HFFc6 (cell line): ENCODE measurements around the gene MRPL11. TPM values are rescaled to one million over a fixed set of nuclear protein-coding genes. Genes with fewer than 3 reads are reported as not detected.

Source experiments
- DNase-seq: peaks from one replicate; pipeline ENCODE4 v3.0.0-alpha.2; 2018
- H3K27ac Mint-ChIP-seq: 2 replicates; pipeline ENCODE4 v1.8.0; 2020; ENCODE audit warnings: mild to moderate bottlenecking, mixed read lengths
- H3K27me3 Mint-ChIP-seq: 2 replicates; pipeline ENCODE4 v1.8.0; 2021; ENCODE audit warnings: mild to moderate bottlenecking, moderate library complexity, mixed read lengths; ENCODE audit not compliant: insufficient read depth
- H3K36me3 Mint-ChIP-seq: 2 replicates; pipeline ENCODE4 v1.8.0; 2021; ENCODE audit warnings: low read depth, mixed read lengths
- H3K4me1 Mint-ChIP-seq: 2 replicates; pipeline ENCODE4 v1.8.0; 2020; ENCODE audit warnings: low read depth, mixed read lengths
- H3K4me3 Mint-ChIP-seq: 2 replicates; pipeline ENCODE4 v1.8.0; 2020; ENCODE audit warnings: mild to moderate bottlenecking, moderate library complexity, mixed read lengths
- H3K9me3 Mint-ChIP-seq: 2 replicates; pipeline ENCODE4 v1.8.0; 2020; ENCODE audit warnings: mild to moderate bottlenecking, mixed read lengths
- total RNA-seq, 6 experiments: library from RNA; stranded (reverse); fragmentation: NEBNext Ultra II Directional; extraction: Animal tissue kit (Norgen Biotek cat#: 25700); gene quantifications; 2 replicates in 1 of 6; 3 replicates in 5 of 6; pipeline ENCODE4 v1.2.3, GENCODE V29; 2021
- TF ChIP-seq, protein P1 (sequence below): fragments of 200-600 bp; sonication (generic); IDR thresholded peaks from 2 replicates; pipeline ENCODE4 v1.5.0; 2021; ENCODE audit warnings: antibody characterized with exemption, mild to moderate bottlenecking

Gene MRPL11
- total RNA-seq, 6 experiments from 2014 or later: 55.6 to 74.1 (median 67.6) TPM

DNA sequence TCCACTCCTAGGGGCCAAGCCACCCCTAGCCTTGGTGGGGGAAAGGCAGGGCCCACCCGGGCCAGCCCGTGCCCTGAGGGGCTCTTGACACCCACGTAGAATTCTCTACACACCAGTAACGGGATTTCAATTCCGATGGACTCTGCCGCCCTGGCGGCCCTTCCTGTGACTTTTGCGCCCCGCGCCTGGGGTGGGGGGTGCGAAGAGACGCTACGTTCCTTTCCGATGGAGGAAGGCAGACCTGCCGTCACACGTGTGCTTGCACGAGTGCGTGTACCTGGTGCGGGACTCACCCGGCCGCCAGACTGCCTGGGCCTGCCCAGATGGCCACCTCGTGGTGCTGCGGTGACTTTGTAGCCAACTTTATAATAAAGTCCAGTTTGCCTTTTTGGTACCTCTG, 12.3 kb downstream of the MRPL11 start:
- no peak overlapping the region for H3K27ac Mint-ChIP-seq
- H3K9me3 Mint-ChIP-seq: no peaks in the 10 kb centered on the region
- peaks cover 6% of the 10 kb centered on the region; the same call in 1 of the 2 replicates for H3K4me1 Mint-ChIP-seq
- TF ChIP-seq, protein P1, sequence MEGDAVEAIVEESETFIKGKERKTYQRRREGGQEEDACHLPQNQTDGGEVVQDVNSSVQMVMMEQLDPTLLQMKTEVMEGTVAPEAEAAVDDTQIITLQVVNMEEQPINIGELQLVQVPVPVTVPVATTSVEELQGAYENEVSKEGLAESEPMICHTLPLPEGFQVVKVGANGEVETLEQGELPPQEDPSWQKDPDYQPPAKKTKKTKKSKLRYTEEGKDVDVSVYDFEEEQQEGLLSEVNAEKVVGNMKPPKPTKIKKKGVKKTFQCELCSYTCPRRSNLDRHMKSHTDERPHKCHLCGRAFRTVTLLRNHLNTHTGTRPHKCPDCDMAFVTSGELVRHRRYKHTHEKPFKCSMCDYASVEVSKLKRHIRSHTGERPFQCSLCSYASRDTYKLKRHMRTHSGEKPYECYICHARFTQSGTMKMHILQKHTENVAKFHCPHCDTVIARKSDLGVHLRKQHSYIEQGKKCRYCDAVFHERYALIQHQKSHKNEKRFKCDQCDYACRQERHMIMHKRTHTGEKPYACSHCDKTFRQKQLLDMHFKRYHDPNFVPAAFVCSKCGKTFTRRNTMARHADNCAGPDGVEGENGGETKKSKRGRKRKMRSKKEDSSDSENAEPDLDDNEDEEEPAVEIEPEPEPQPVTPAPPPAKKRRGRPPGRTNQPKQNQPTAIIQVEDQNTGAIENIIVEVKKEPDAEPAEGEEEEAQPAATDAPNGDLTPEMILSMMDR: no peak
- no peak overlapping the region for H3K4me3 Mint-ChIP-seq
- H3K27me3 Mint-ChIP-seq: peaks cover 5% of the 10 kb centered on the region
- no peak for DNase-seq
- no peaks in the 10 kb centered on the region for H3K36me3 Mint-ChIP-seq

GRCh38 chr11:66421492-66422205, 17.0 kb downstream of the MRPL11 start:
- H3K36me3 Mint-ChIP-seq: peaks cover 4% of the 10 kb centered on the region; the same call in 1 of the 2 replicates
- peaks cover 6% of the 10 kb centered on the region; the same call in 1 of the 2 replicates for H3K9me3 Mint-ChIP-seq
- no peak overlapping the region for H3K27ac Mint-ChIP-seq
- peaks cover 27% of the 10 kb centered on the region for H3K4me1 Mint-ChIP-seq
- TF ChIP-seq, protein P1: no peak
- peak; percentile 71 for DNase-seq
- H3K4me3 Mint-ChIP-seq: no peak overlapping the region
- H3K27me3 Mint-ChIP-seq: peaks cover 10% of the 10 kb centered on the region

DNA sequence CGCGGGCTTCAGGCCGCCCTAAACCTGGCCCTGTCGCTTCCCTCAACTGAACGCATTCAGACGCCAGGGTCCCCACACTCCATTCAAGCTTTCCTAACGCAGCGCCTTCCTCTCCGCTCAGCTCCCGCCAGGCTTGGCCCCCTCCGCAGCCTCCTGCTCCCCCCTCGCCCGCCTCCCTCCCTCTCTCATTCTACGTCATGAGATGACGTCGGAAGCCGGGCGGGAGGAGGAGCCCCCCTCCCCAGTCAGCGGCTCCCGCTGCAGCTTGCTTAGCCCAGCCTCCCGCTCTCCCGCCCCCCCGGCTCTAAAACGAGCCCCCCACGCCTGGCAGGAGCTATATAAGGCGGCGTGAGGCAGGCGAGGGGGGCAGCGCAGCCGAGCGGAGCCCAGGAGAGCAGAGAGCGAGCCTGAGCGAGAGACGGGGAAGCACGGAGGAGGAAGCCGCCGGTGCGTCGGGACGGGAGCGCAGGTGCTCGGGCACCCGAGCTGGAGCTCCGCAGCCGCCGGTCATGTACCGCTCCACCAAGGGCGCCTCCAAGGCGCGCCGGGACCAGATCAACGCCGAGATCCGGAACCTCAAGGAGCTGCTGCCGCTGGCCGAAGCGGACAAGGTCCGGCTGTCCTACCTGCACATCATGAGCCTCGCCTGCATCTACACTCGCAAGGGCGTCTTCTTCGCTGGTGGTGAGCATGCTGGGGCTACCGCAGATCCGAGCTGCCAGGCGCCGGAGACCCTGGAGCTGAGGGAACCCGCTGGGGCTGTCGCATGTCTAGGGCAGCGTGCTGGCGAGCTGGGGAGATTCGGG, 17.8 kb downstream of the MRPL11 start, which contains the start of gene NPAS4:
TSS of gene NPAS4 (plus strand) at position 365 of the 806 bp plus-strand sequence. CDS start at position 510, 145 bp downstream.
- peaks cover 6% of the 10 kb centered on the region; the same call in 1 of the 2 replicates for H3K9me3 Mint-ChIP-seq
- peaks cover 10% of the 10 kb centered on the region for H3K27me3 Mint-ChIP-seq
- no peak within 1 kb of the TSS for H3K4me3 Mint-ChIP-seq
- peaks cover 4% of the 10 kb centered on the region; the same call in 1 of the 2 replicates for H3K36me3 Mint-ChIP-seq
- H3K27ac Mint-ChIP-seq: no peak within 1 kb of the TSS
- peaks cover 27% of the 10 kb centered on the region for H3K4me1 Mint-ChIP-seq
- DNase-seq: no peak
- TF ChIP-seq, protein P1: no peak

DNA sequence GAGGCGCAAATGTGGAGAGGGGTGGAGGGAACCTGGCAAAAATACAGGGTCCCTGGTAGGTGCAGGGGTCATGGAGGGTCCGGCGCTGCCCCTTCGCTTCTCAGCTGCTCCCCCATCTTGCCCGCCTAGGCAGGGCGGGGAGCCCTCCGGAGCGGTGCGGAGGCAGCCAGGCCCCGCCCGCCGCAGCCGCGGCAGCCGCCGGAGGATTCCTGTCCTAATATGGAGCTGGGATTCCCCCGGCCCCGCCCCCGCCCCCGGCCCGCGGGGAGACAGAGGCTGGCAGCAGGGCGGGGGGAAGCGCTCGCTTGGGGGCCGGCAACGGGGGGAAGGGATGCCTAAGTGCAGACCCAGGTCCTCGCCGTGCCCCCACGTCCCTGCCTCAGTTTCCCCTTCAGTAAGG, 18.8 kb downstream of the MRPL11 start:
- no peak for DNase-seq
- peaks cover 27% of the 10 kb centered on the region for H3K4me1 Mint-ChIP-seq
- H3K27me3 Mint-ChIP-seq: peaks cover 12% of the 10 kb centered on the region

DNA sequence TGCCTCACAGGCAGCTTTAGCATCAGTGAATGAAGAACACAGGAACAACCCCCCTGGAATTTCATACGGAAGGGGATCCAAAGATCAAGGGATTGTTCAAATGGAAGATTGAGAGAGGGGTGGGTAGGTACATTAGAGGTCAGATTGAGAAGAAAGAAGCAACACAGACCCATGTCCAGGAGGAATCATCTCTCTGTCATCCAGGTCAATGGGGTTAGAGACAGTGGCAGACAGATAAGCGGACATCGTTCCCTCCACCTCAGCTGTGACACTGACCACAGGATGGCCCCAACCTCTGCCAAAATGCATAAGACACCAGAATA, 19.7 kb downstream of the MRPL11 start:
- Mint-ChIP-seq H3K4me1 (peaks cover 32% of the 10 kb centered on the region), H3K36me3 (peaks cover 4% of the 10 kb centered on the region; the same call in 1 of the 2 replicates), H3K27me3 (peaks cover 15% of the 10 kb centered on the region), H3K4me3 (peak overlapping the region; percentile 71), H3K27ac (peak overlapping the region; percentile 68; the same call in 1 of the 2 replicates), H3K9me3 (peaks cover 6% of the 10 kb centered on the region; the same call in 1 of the 2 replicates)
- TF ChIP-seq, protein P1: no peak
- DNase-seq: no peak

More for the DNA sequence above, 18.8 kb downstream of the MRPL11 start:
- Mint-ChIP-seq H3K9me3 (peaks cover 6% of the 10 kb centered on the region; the same call in 1 of the 2 replicates), H3K36me3 (peaks cover 4% of the 10 kb centered on the region; the same call in 1 of the 2 replicates), H3K27ac (no peak overlapping the region), H3K4me3 (no peak overlapping the region)
- TF ChIP-seq, protein P1: no peak
